Mesendoderm (in vitro differentiated cells): ENCODE results near the gene KIF1A.

Source experiments
- DNase-seq: peaks from one replicate; pipeline ENCODE4 v3.0.0; 2013
- H2AK5ac ChIP-seq: 2 replicates; pipeline ENCODE4 v1.6.1; 2013; ENCODE audit warnings: low read length, inconsistent platforms
- H2BK120ac ChIP-seq: 2 replicates; pipeline ENCODE4 v1.6.1; 2013; ENCODE audit warnings: low read depth, mild to moderate bottlenecking, low read length, moderate library complexity, mixed read lengths
- H2BK15ac ChIP-seq: replicated peaks from 2 replicates; pipeline ENCODE4 v1.6.1; 2013; ENCODE audit warnings: low read depth, mild to moderate bottlenecking, moderate library complexity
- H2BK5ac ChIP-seq: 2 replicates; pipeline ENCODE4 v1.6.1; 2013; ENCODE audit warnings: low read length, inconsistent platforms
- H3K18ac ChIP-seq: 2 replicates; pipeline ENCODE4 v1.6.1; 2013; ENCODE audit warnings: mild to moderate bottlenecking, low read length, mixed read lengths
- H3K23ac ChIP-seq: one replicate; pipeline ENCODE4 v1.6.1; 2013; ENCODE audit warnings: low read length
- H3K27ac ChIP-seq: 2 replicates; pipeline ENCODE4 v1.5.1; 2013; ENCODE audit warnings: low read depth, mild to moderate bottlenecking, inconsistent platforms, low read length, moderate library complexity
- H3K27me3 ChIP-seq: 2 replicates; pipeline ENCODE4 v1.6.1; 2013; ENCODE audit warnings: low read length, control low read depth, mild to moderate bottlenecking, inconsistent platforms; ENCODE audit not compliant: insufficient read depth, poor library complexity
- H3K36me3 ChIP-seq: 2 replicates; pipeline ENCODE4 v1.6.1; 2013; ENCODE audit warnings: low read length, inconsistent platforms; ENCODE audit not compliant: control insufficient read depth, insufficient read depth
- H3K4ac ChIP-seq: one replicate; pipeline ENCODE4 v1.6.1; 2013; ENCODE audit warnings: low read depth, mild to moderate bottlenecking, low read length, moderate library complexity
- H3K4me1 ChIP-seq: 2 replicates; pipeline ENCODE4 v1.6.1; 2013; ENCODE audit warnings: low read depth, low read length, inconsistent platforms; ENCODE audit not compliant: control insufficient read depth
- H3K4me2 ChIP-seq: 2 replicates; pipeline ENCODE4 v1.6.1; 2013; ENCODE audit warnings: low read length
- H3K4me3 ChIP-seq: 2 replicates; pipeline ENCODE4 v1.5.1; 2013; ENCODE audit warnings: mild to moderate bottlenecking, low read length
- H3K56ac ChIP-seq: one replicate; pipeline ENCODE4 v1.6.1; 2013; ENCODE audit warnings: low read length
- H3K79me1 ChIP-seq: 2 replicates; pipeline ENCODE4 v1.6.1; 2013; ENCODE audit warnings: low read length, inconsistent platforms
- H3K79me2 ChIP-seq: 2 replicates; pipeline ENCODE4 v1.6.1; 2013; ENCODE audit warnings: mild to moderate bottlenecking, low read length; ENCODE audit not compliant: control insufficient read depth, insufficient read depth
- H3K9ac ChIP-seq: 2 replicates; pipeline ENCODE4 v1.6.1; 2013; ENCODE audit warnings: low read length, inconsistent platforms
- H4K5ac ChIP-seq: one replicate; pipeline ENCODE4 v1.6.1; 2013; ENCODE audit warnings: low read length
- H4K8ac ChIP-seq: one replicate; pipeline ENCODE4 v1.6.1; 2013; ENCODE audit warnings: low read depth, mild to moderate bottlenecking, control low read depth, low read length, moderate library complexity
- WGBS: extraction: QIAGEN DNeasy Blood & Tissue Kit; methylation state at CpG from one replicate; pipeline ENCODE4 v1.1.7; 2013; ENCODE audit warnings: low lambda C conversion rate, missing lambda C conversion rate; ENCODE audit not compliant: insufficient coverage; ENCODE audit errors: extremely low coverage; 5-methylcytosine and 5-hydroxymethylcytosine counted together

Gene KIF1A

DNA sequence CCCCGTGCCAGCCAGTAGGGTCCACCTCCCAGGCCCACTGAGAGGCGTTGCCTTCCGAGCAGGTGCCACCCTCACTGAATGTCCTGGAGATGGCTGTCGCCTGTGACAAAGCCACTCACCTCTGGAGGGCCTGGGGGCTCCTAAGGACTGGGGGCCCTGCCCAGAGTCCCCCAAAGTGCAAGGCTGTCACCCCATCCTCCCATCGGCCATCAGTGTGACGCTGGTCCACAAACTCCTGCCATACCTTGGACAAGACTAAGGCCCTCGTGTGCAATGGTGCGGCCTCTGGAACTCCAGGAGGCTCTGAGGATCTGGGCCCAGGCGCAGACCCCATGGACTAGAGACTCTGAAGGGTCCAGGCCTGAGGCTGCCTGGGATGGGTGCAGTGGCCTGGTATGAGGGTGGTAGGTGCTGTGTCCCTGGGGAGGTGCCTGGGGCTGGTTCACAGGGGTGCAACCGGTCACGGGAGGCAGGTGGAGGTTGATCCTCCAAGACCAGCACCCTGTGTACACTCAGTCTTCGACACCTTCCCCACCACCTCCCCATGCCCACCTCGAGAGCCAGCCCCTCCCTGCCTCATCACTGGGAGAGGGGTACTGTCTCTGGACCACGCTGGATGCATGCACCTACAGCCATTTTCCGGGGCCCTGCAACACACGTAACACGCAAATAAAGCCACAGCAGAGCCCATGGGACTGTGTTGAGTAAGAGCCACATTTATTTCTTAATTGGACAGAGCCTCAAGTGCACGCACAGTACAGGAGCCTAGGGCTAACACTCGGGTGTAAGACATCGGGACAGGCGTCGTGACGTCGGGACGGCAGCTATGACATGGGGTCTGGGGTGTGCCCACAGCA is 106.7 kb downstream of the KIF1A start:
- no CpG with 5 or more reads among the region's 25 CpGs for WGBS
- H3K4ac ChIP-seq, result no peak overlapping the region
- H3K27me3 ChIP-seq, result no peaks in the 10 kb centered on the region
- no peaks in the 10 kb centered on the region for H3K36me3 ChIP-seq
- no peak overlapping the region for H2AK5ac ChIP-seq
- H3K4me2 ChIP-seq, result no peak overlapping the region
- H3K56ac ChIP-seq, result no peak overlapping the region
- no peaks in the 10 kb centered on the region for H3K4me1 ChIP-seq
- H3K18ac ChIP-seq, result no peak overlapping the region
- no peak overlapping the region for H4K8ac ChIP-seq
- no peak overlapping the region for H2BK15ac ChIP-seq
- DNase-seq, result no peak
- no peak overlapping the region for H2BK5ac ChIP-seq
- H3K27ac ChIP-seq, result no peak overlapping the region
- H3K79me1 ChIP-seq, result no peaks in the 10 kb centered on the region
- H3K9ac ChIP-seq, result no peak overlapping the region
- H3K4me3 ChIP-seq, result no peak overlapping the region
- no peak overlapping the region for H4K5ac ChIP-seq
- no peak overlapping the region for H3K23ac ChIP-seq
- no peak overlapping the region for H2BK120ac ChIP-seq
- no peaks in the 10 kb centered on the region for H3K79me2 ChIP-seq

DNA sequence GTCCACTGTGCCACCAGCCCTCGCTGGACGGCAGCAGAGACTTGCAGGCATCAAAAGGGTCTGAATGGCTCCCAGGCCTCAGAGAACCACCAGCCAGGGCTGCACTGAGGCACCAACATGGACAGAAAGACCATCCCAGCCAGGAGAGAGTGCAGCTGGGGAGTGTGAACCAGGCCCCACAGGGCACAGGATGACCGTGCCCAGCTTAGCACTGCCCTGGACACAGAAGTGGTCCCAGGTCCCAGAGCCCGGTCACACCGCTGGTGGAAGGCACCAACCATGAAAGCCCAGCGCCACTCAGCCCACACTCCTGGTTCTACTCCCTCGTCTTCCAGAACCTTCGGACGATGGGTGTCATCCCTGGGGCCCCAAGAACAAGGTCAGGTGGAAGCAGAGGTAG is 107.9 kb downstream of the KIF1A start:
- Histone ChIP-seq H3K18ac (no peak overlapping the region), H3K4me2 (no peak overlapping the region), H3K4me3 (no peak overlapping the region), H3K27me3 (no peaks in the 10 kb centered on the region), H4K5ac (no peak overlapping the region), H3K79me1 (no peaks in the 10 kb centered on the region), H2BK5ac (no peak overlapping the region), H3K56ac (no peak overlapping the region), H2AK5ac (no peak overlapping the region), H3K79me2 (no peaks in the 10 kb centered on the region), H3K4me1 (no peaks in the 10 kb centered on the region), H2BK120ac (no peak overlapping the region), H3K36me3 (no peaks in the 10 kb centered on the region), H3K4ac (no peak overlapping the region), H3K23ac (no peak overlapping the region), H3K9ac (no peak overlapping the region), H4K8ac (no peak overlapping the region), H2BK15ac (no peak overlapping the region), H3K27ac (no peak overlapping the region)
- WGBS, result no CpG with 5 or more reads among the region's 9 CpGs
- no peak for DNase-seq

GRCh38 chr2:240711701-240712100 is 108.3 kb downstream of the KIF1A start:
- no peak overlapping the region for H3K56ac ChIP-seq
- H3K79me1 ChIP-seq, result no peaks in the 10 kb centered on the region
- no peaks in the 10 kb centered on the region for H3K4me1 ChIP-seq
- H4K8ac ChIP-seq, result no peak overlapping the region
- no peak for DNase-seq
- no peaks in the 10 kb centered on the region for H3K79me2 ChIP-seq
- WGBS, result no CpG with 5 or more reads among the region's 5 CpGs
- no peak overlapping the region for H2BK5ac ChIP-seq
- H3K4ac ChIP-seq, result no peak overlapping the region
- no peak overlapping the region for H3K9ac ChIP-seq
- H2AK5ac ChIP-seq, result no peak overlapping the region
- H2BK15ac ChIP-seq, result no peak overlapping the region
- no peak overlapping the region for H3K4me3 ChIP-seq
- H4K5ac ChIP-seq, result no peak overlapping the region
- no peak overlapping the region for H2BK120ac ChIP-seq
- no peak overlapping the region for H3K4me2 ChIP-seq
- H3K23ac ChIP-seq, result no peak overlapping the region
- H3K27me3 ChIP-seq, result no peaks in the 10 kb centered on the region
- H3K27ac ChIP-seq, result no peak overlapping the region
- no peak overlapping the region for H3K18ac ChIP-seq
- H3K36me3 ChIP-seq, result no peaks in the 10 kb centered on the region

DNA sequence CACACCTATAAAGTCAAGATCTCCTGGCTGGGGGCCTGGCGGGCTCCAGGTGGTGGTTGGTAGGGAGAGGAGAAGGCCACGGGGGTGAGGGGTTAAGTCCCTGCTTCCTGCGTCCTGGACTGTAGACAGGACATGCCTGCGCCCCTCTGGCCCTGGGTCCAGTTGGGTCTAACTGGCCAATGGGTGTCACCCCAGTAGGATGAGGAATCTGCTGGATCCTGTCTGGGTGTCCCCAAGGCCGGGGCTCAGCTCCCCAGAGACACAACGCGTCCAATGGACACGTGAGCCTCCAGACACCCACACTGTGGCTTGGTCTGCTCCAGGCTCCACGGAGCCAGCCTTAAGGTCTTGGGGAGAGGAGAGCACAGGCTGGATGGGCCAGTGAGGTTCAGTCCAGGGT is 108.7 kb downstream of the KIF1A start:
- H3K4me2 ChIP-seq, result no peak overlapping the region
- no peak overlapping the region for H4K8ac ChIP-seq
- no peak overlapping the region for H3K27ac ChIP-seq
- no peak for DNase-seq
- no peak overlapping the region for H3K9ac ChIP-seq
- no peaks in the 10 kb centered on the region for H3K79me2 ChIP-seq
- H2AK5ac ChIP-seq, result no peak overlapping the region
- no peak overlapping the region for H3K4ac ChIP-seq
- H3K23ac ChIP-seq, result no peak overlapping the region
- no peak overlapping the region for H2BK15ac ChIP-seq
- H3K36me3 ChIP-seq, result no peaks in the 10 kb centered on the region
- H2BK120ac ChIP-seq, result no peak overlapping the region
- no peaks in the 10 kb centered on the region for H3K27me3 ChIP-seq
- H4K5ac ChIP-seq, result no peak overlapping the region
- WGBS, result no CpG with 5 or more reads among the region's 9 CpGs
- H3K79me1 ChIP-seq, result no peaks in the 10 kb centered on the region
- H2BK5ac ChIP-seq, result no peak overlapping the region
- H3K56ac ChIP-seq, result no peak overlapping the region
- H3K18ac ChIP-seq, result no peak overlapping the region
- no peak overlapping the region for H3K4me3 ChIP-seq
- H3K4me1 ChIP-seq, result no peaks in the 10 kb centered on the region

- Histone ChIP-seq H4K8ac (no peak overlapping the region), H3K56ac (no peak overlapping the region), H3K36me3 (no peaks in the 10 kb centered on the region), H3K9ac (no peak overlapping the region), H2BK120ac (no peak overlapping the region), H3K18ac (no peak overlapping the region), H3K23ac (no peak overlapping the region), H3K27ac (no peak overlapping the region), H2AK5ac (no peak overlapping the region), H2BK5ac (no peak overlapping the region), H3K79me1 (no peaks in the 10 kb centered on the region), H4K5ac (no peak overlapping the region), H3K27me3 (no peaks in the 10 kb centered on the region), H3K4ac (no peak overlapping the region), H3K4me2 (no peak overlapping the region), H3K4me3 (no peak overlapping the region), H3K79me2 (no peaks in the 10 kb centered on the region), H3K4me1 (no peaks in the 10 kb centered on the region), H2BK15ac (no peak overlapping the region)
- DNase-seq, result no peak
- WGBS, result no CpG with 5 or more reads among the region's 7 CpGs
Observed at GRCh38 chr2:240708457-240708856, 111.6 kb downstream of the KIF1A start.

DNA sequence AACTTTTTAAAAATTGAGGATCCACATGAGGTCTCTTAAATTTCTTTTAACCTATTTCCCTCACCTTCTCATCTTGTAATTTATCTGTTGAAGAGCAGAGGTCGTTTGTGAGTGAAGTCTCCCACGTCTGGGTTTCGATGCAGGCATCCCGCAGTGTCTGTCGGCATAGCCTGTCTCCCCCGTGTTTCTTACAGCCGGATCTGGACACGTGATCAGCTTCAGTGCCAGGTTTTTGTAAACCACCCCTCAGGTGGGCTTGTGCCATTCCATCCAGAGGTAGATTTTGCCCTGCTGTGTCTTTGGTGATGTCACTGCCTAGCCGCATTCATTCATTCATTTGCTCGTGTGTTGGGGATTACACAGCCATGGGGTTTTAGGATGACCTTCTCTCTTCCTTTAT is 112.2 kb downstream of the KIF1A start:
- no CpG with 5 or more reads among the region's 10 CpGs for WGBS
- no peak overlapping the region for H3K27ac ChIP-seq
- no peak overlapping the region for H2BK5ac ChIP-seq
- no peak overlapping the region for H3K4me3 ChIP-seq
- H2BK120ac ChIP-seq, result no peak overlapping the region
- H3K18ac ChIP-seq, result no peak overlapping the region
- no peaks in the 10 kb centered on the region for H3K79me2 ChIP-seq
- H3K23ac ChIP-seq, result no peak overlapping the region
- no peaks in the 10 kb centered on the region for H3K4me1 ChIP-seq
- H3K79me1 ChIP-seq, result no peaks in the 10 kb centered on the region
- H2BK15ac ChIP-seq, result no peak overlapping the region
- H2AK5ac ChIP-seq, result no peak overlapping the region
- H4K8ac ChIP-seq, result no peak overlapping the region
- H3K36me3 ChIP-seq, result no peaks in the 10 kb centered on the region
- H4K5ac ChIP-seq, result no peak overlapping the region
- H3K9ac ChIP-seq, result no peak overlapping the region
- no peak overlapping the region for H3K56ac ChIP-seq
- DNase-seq, result no peak
- H3K27me3 ChIP-seq, result no peaks in the 10 kb centered on the region
- no peak overlapping the region for H3K4ac ChIP-seq
- no peak overlapping the region for H3K4me2 ChIP-seq
